ENCODE data around the gene ODC1. TPM values are rescaled to one million over a fixed set of nuclear protein-coding genes. Genes with fewer than 3 reads are reported as not detected.

ODC1 gene
- total RNA-seq, 2 donors from 2014 or later: 31.9 to 59.7 TPM

DNA sequence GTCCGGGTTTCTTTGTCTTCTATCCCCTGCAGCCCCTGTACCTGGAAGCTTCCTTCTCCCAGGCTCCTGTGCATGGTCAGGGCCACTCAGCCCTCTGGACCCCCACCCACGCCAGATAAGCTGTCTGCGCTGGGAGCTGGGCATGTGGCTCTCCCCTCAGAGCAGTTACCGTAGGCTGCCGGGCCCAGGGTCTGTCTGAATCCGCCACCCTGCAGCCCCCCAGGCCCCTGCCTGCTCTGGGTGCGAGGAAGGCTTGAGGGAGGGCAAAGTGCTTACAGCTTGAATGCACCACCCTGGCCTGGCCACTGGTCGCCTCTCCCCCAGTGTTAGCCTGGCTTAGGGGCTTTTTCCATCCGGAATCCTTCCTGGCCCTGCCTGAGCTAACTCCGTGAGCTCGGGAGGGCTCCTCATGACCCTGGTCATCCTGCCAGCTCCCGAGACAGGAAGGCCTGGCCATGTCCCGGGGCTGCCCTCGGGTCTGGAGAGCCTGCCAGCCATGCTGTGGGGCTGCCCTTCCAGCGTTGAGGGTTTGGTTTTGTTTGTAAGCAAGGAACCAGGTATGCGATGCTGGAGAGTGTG lies 50.7 kb downstream of the ODC1 start:
- ATAC-seq (no peak), DNase-seq (no peak)
- H3K4me1 ChIP-seq: peaks cover 15% of the 10 kb centered on the region
- WGBS, 2 donors: 83 to 90% methylated on average over 10 to 11 of the region's 16 CpGs
- no peaks in the 10 kb centered on the region for H3K27me3 ChIP-seq
- H3K4me3 ChIP-seq: no peak overlapping the region
- no peak for TF ChIP-seq POLR2A (IDR thresholded peaks at IDR 0.05)
- TF ChIP-seq, protein P1, sequence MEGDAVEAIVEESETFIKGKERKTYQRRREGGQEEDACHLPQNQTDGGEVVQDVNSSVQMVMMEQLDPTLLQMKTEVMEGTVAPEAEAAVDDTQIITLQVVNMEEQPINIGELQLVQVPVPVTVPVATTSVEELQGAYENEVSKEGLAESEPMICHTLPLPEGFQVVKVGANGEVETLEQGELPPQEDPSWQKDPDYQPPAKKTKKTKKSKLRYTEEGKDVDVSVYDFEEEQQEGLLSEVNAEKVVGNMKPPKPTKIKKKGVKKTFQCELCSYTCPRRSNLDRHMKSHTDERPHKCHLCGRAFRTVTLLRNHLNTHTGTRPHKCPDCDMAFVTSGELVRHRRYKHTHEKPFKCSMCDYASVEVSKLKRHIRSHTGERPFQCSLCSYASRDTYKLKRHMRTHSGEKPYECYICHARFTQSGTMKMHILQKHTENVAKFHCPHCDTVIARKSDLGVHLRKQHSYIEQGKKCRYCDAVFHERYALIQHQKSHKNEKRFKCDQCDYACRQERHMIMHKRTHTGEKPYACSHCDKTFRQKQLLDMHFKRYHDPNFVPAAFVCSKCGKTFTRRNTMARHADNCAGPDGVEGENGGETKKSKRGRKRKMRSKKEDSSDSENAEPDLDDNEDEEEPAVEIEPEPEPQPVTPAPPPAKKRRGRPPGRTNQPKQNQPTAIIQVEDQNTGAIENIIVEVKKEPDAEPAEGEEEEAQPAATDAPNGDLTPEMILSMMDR (IDR thresholded peaks at IDR 0.05): no peak
- no peak overlapping the region for H3K27ac ChIP-seq
- H3K36me3 ChIP-seq (replicated peaks in 1 of 2; ENCODE audit: insufficient read depth in 1 of 2, low read depth in 2 of 2): no peaks in the 10 kb centered on the region
- no peaks in the 10 kb centered on the region for H3K9me3 ChIP-seq
- intact Hi-C loops (cut with DNase I): no loop called here

DNA sequence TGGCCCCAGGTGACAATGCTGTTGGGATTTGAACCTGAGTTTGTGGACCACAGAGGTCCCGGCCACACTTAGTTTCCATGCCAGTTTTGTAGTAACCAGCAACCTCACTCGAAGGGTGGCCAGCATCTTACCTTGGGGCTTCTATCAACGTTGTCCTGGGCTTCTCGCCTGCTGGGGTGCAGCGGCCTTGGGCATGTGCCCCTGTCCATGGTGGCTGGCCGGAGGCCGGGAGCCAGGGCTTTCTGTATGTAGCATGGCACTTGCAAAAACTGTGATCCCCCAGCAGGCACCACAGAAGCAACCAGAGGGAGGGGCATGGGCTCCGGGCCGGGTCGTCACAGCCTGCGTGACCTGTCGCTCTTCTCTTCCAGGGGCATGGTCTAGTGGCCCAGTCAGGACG lies 51.7 kb downstream of the ODC1 start:
- DNase-seq: no peak
- no peak overlapping the region for H3K27ac ChIP-seq
- no peak overlapping the region for H3K4me3 ChIP-seq
- no peaks in the 10 kb centered on the region for H3K27me3 ChIP-seq
- no peaks in the 10 kb centered on the region for H3K9me3 ChIP-seq
- peaks cover 17% of the 10 kb centered on the region for H3K4me1 ChIP-seq
- intact Hi-C loops (cut with DNase I): no loop called here
- no peak for ATAC-seq
- no peaks in the 10 kb centered on the region for H3K36me3 ChIP-seq (replicated peaks in 1 of 2; ENCODE audit: insufficient read depth in 1 of 2, low read depth in 2 of 2)
- TF ChIP-seq, protein P1 (IDR thresholded peaks at IDR 0.05): no peak
- no peak for TF ChIP-seq POLR2A (IDR thresholded peaks at IDR 0.05)
- 60 to 89% methylated on average over 1 to 13 of the region's 13 CpGs for WGBS, 2 donors

DNA sequence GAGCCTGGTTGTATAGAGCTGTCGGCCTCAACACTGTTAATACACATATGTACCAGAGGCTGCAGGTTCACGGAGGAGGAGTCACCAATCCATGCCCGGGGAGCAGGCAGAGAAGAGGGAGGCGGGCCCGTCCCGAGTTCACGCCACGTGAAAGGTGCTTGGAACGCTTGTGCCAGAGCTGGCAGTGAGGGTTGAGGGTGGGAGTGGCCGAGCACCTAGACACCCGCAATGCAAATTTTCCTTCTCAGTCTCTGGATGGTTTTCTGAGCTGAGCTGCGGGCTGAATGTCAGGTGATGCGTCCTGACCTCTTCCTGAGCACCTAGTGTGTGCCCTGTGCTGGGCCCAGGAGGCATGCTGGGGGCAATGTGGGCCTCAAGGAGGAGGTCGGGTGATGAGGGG lies 52.2 kb downstream of the ODC1 start:
- no peak for DNase-seq

DNA sequence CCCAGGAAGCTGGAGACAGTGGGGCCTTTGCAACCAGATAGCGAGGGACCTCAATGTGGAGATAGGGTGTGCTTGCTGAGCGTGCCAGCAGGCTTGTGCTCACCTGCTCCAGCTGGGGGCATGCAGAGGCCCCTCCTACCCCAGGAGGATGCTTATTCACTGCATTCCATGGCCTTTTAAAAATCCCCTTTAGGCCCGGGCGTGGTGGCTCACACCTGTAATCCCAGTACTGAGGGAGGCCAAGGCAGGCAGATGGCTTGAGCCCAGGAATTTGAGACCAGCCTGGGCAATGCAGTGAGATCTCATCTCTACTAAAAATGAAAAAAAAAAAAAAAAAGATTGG lies 54.5 kb downstream of the ODC1 start:
- DNase-seq (no peak), ATAC-seq (no peak)
- Histone ChIP-seq H3K27ac (peak overlapping the region in 2 of 4 donors; percentile 18 to 21), H3K36me3 (replicated peaks in 1 of 2; ENCODE audit: insufficient read depth in 1 of 2, low read depth in 2 of 2) (no peaks in the 10 kb centered on the region), H3K9me3 (no peaks in the 10 kb centered on the region), H3K4me3 (no peak overlapping the region), H3K4me1 (peaks cover 23% of the 10 kb centered on the region), H3K27me3 (no peaks in the 10 kb centered on the region)
- WGBS, 2 donors: 81 to 92% methylated on average over 3 to 4 of the region's 4 CpGs
- intact Hi-C loops (cut with DNase I): no loop called here
- no peak for TF ChIP-seq POLR2A (IDR thresholded peaks at IDR 0.05)
- TF ChIP-seq, protein P1 (IDR thresholded peaks at IDR 0.05): no peak

More for the DNA sequence above, 52.2 kb downstream of the ODC1 start:
- intact Hi-C loops (cut with DNase I): no loop called here
- H3K4me1 ChIP-seq: peaks cover 14% of the 10 kb centered on the region
- no peaks in the 10 kb centered on the region for H3K36me3 ChIP-seq (replicated peaks in 1 of 2; ENCODE audit: insufficient read depth in 1 of 2, low read depth in 2 of 2)
- no peak overlapping the region for H3K4me3 ChIP-seq
- TF ChIP-seq POLR2A (IDR thresholded peaks at IDR 0.05): no peak
- TF ChIP-seq, protein P1 (IDR thresholded peaks at IDR 0.05): no peak
- H3K27me3 ChIP-seq: no peaks in the 10 kb centered on the region
- 78 to 82% methylated on average over 14 of the region's 14 CpGs for WGBS, 2 donors
- no peaks in the 10 kb centered on the region for H3K9me3 ChIP-seq
- no peak for ATAC-seq
- H3K27ac ChIP-seq: no peak overlapping the region

DNA sequence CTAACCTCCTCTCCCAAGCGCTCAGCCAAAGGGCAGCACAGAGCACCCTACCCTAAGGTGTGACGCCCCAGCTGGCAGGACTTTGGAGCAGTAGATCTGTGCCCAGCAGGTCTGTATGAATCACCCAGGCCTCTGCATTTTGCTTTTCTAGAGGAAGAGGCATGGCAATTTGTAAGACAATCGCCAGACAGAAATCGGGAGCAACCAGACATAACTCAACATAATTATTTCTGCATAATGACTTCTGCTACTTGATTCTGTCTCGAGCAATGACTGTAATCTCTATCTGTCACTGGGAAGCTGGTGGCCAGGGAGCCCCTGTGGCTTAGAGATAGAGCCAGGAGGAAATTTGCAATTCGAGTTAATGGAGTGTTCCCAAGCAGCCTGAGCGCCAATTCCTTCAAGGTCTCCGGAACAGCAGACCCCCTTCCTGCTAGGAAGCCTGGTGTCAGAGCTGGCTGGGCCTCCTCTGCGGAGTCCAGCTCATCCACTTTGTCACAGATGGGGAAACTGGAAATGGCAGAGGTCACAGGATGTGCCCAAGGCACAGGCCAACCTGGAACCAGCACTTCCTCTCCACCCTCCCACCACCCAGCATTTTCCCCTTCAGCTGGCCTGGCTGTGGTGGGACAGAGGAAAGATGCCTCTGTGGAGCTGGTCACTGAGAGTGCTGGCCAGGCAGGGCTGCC lies 55.0 kb downstream of the ODC1 start:
- no peaks in the 10 kb centered on the region for H3K27me3 ChIP-seq
- no peak for DNase-seq
- no peak overlapping the region for H3K4me3 ChIP-seq
- intact Hi-C loops (cut with DNase I): no loop called here
- WGBS, 2 donors: 70 to 72% methylated on average over 9 of the region's 9 CpGs
- H3K9me3 ChIP-seq: no peaks in the 10 kb centered on the region
- H3K36me3 ChIP-seq (replicated peaks in 1 of 2; ENCODE audit: insufficient read depth in 1 of 2, low read depth in 2 of 2): no peaks in the 10 kb centered on the region
- peaks cover 23% of the 10 kb centered on the region for H3K4me1 ChIP-seq
- TF ChIP-seq POLR2A (IDR thresholded peaks at IDR 0.05): no peak
- H3K27ac ChIP-seq: peak overlapping the region in 2 of 4 donors; percentile 18 to 21
- ATAC-seq: no peak
